Endothelial cell (in vitro differentiated cells): ENCODE measurements around the gene SLCO3A1. TPM values are rescaled to one million over a fixed set of nuclear protein-coding genes. Genes with fewer than 3 reads are reported as not detected.

ENCODE experiments used
- DNase-seq: peaks from one replicate; pipeline ENCODE4 v3.0.0; 2021; ENCODE audit warnings: low spot score
- H3K27ac Mint-ChIP-seq: one replicate; pipeline ENCODE4 v1.8.0; 2021; ENCODE audit warnings: mixed read lengths, inconsistent platforms; ENCODE audit not compliant: unreplicated experiment
- H3K27me3 Mint-ChIP-seq: one replicate; pipeline ENCODE4 v1.8.0; 2021; ENCODE audit warnings: mild to moderate bottlenecking, moderate library complexity, mixed read lengths, inconsistent platforms; ENCODE audit not compliant: unreplicated experiment
- H3K36me3 Mint-ChIP-seq: one replicate; pipeline ENCODE4 v1.8.0; 2021; ENCODE audit warnings: mild to moderate bottlenecking, low read depth, mixed read lengths, inconsistent platforms; ENCODE audit not compliant: unreplicated experiment
- H3K4me1 Mint-ChIP-seq: one replicate; pipeline ENCODE4 v1.8.0; 2021; ENCODE audit warnings: mild to moderate bottlenecking, mixed read lengths, inconsistent platforms; ENCODE audit not compliant: unreplicated experiment
- H3K4me3 Mint-ChIP-seq: one replicate; pipeline ENCODE4 v1.8.0; 2021; ENCODE audit warnings: mild to moderate bottlenecking, mixed read lengths, inconsistent platforms; ENCODE audit not compliant: unreplicated experiment
- H3K9me3 Mint-ChIP-seq: one replicate; pipeline ENCODE4 v1.8.0; 2021; ENCODE audit warnings: mixed read lengths, inconsistent platforms; ENCODE audit not compliant: unreplicated experiment
- total RNA-seq: library from RNA; stranded (reverse); fragmentation: NEBNext Ultra II Directional; extraction: Animal tissue kit (Norgen Biotek cat#: 25700); gene quantifications from one replicate; pipeline ENCODE4 v1.2.1, GENCODE V29; 2021; ENCODE audit not compliant: unreplicated experiment
- TF ChIP-seq, protein P1 (sequence below): fragments of 200-600 bp; sonication (generic); IDR thresholded peaks from one replicate; pipeline ENCODE4 v1.5.0; 2021; ENCODE audit warnings: antibody characterized with exemption; ENCODE audit not compliant: unreplicated experiment

SLCO3A1 gene
- total RNA-seq, 1 donor from 2014 or later = 30.9 TPM

DNA sequence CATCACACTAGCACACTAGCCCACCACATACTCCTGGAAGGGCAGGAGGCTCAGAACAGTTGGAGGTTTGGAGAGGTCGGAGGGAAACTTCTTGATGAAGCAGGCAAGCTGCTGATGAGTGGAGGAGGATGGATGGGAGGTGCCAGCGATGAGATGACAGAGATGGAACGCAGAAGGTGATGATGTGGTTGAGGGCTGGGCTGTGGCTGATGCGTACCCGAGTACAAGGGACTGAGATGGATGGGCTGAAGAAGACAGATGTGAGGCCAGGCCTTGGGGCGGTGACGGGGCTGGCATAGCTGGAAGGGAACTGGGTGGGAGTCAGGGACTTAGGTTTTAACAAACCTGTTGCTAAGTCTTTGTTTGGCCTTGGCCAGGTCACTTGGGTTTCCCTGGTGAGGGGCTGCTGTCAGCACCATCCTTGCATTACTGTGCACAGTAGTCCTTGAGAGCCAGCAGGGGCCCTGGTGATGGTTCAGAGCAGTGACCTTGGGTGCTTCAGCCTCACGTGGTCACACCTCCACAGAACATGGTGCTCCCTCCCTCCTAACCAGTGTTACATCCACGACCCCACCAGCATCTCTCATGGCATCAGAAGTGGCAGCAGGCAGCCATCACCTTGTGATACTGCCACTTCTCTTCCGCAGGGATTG lies 164.5 kb downstream of the SLCO3A1 start:
- Mint-ChIP-seq H3K4me3 (no peak overlapping the region), H3K27me3 (peaks cover 9% of the 10 kb centered on the region), H3K36me3 (no peaks in the 10 kb centered on the region), H3K4me1 (peaks cover 14% of the 10 kb centered on the region), H3K27ac (no peak overlapping the region), H3K9me3 (no peaks in the 10 kb centered on the region)
- TF ChIP-seq, protein P1, sequence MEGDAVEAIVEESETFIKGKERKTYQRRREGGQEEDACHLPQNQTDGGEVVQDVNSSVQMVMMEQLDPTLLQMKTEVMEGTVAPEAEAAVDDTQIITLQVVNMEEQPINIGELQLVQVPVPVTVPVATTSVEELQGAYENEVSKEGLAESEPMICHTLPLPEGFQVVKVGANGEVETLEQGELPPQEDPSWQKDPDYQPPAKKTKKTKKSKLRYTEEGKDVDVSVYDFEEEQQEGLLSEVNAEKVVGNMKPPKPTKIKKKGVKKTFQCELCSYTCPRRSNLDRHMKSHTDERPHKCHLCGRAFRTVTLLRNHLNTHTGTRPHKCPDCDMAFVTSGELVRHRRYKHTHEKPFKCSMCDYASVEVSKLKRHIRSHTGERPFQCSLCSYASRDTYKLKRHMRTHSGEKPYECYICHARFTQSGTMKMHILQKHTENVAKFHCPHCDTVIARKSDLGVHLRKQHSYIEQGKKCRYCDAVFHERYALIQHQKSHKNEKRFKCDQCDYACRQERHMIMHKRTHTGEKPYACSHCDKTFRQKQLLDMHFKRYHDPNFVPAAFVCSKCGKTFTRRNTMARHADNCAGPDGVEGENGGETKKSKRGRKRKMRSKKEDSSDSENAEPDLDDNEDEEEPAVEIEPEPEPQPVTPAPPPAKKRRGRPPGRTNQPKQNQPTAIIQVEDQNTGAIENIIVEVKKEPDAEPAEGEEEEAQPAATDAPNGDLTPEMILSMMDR = no peak
- DNase-seq = no peak

DNA sequence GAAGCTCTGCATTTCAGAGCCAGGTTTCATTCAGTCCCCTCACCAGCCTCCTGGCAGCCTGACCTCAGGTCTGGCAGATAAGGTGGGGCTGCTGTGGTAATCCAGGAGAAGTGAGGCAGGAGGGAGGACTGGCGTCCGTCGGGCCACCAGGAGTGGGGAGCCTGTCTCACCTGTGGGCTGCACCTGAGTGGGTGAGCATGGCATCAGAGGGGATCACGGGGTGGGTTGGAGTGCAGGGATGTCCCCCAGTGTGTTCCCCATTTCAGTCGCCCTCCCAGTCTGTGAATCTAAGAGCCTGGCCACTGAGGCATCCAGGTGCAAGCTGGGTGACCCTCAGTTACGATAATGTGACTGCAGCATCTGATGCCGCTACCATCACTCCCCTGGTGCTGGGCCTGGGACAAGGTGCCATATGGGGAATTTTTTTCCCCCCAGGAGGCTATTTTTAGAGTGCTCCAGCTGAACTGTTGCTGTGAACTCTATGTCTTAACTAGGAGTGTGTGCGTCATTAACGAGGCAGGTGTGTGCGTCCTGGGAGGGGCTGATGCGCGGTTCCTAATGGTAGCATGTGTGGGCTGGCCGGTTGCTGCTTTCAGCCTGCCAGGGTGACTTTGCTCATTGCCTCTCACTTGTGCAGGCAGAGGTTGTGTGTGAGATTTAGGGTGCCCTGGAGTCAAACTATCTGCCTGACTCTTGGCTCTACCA lies 165.2 kb downstream of the SLCO3A1 start:
- H3K4me1 Mint-ChIP-seq = peaks cover 14% of the 10 kb centered on the region

DNA sequence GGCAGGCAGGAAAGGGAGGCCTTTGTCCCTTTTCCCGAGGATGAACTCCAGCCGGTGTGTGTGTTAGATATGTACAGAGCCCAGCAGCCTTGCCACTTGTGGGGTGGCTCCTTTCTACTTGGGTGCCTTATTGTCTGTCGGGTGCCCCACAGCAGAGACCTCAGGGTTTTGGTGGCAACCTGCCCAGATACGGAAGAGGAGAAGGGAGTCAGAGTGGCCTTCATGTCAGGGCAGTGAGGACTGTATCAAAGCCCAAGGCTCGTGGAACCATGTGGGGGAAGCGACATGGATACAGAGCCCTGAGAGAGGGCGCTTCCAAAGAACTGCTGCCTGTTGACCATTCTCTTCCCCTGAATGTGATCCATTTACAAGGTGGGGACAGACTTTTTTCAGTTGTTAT lies 166.2 kb downstream of the SLCO3A1 start:
- no peaks in the 10 kb centered on the region for H3K9me3 Mint-ChIP-seq
- no peak for DNase-seq
- no peak overlapping the region for H3K27ac Mint-ChIP-seq
- peaks cover 14% of the 10 kb centered on the region for H3K4me1 Mint-ChIP-seq
- no peaks in the 10 kb centered on the region for H3K36me3 Mint-ChIP-seq
- TF ChIP-seq, protein P1 = no peak
- H3K27me3 Mint-ChIP-seq = peaks cover 9% of the 10 kb centered on the region
- H3K4me3 Mint-ChIP-seq = no peak overlapping the region

More for the DNA sequence above, 165.2 kb downstream of the SLCO3A1 start:
- H3K36me3 Mint-ChIP-seq = no peaks in the 10 kb centered on the region
- no peak overlapping the region for H3K27ac Mint-ChIP-seq
- peaks cover 9% of the 10 kb centered on the region for H3K27me3 Mint-ChIP-seq
- no peak overlapping the region for H3K4me3 Mint-ChIP-seq
- no peak for DNase-seq
- no peaks in the 10 kb centered on the region for H3K9me3 Mint-ChIP-seq
- TF ChIP-seq, protein P1 = no peak

DNA sequence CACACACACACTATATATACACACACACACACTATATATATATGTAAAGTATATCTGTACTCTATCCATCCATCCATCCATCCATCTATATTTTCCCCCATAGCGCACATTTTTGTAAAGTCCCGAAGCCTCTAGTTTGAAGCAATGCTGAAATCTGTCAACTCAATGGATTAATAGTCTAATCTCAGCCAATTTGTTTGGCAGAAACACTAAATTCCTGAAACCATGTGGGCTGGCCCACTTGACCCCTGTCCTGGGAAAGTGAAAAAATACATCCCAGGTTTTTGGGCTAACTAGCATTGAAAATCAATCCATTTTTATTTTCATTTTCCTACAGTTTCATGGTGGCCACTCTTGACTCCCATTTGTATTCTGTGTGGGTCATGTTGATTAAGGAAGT lies 166.7 kb downstream of the SLCO3A1 start:
- no peaks in the 10 kb centered on the region for H3K36me3 Mint-ChIP-seq
- H3K4me1 Mint-ChIP-seq = peaks cover 14% of the 10 kb centered on the region

More for the DNA sequence above, 166.7 kb downstream of the SLCO3A1 start:
- Mint-ChIP-seq H3K9me3 (no peaks in the 10 kb centered on the region), H3K27ac (no peak overlapping the region), H3K27me3 (peaks cover 9% of the 10 kb centered on the region), H3K4me3 (no peak overlapping the region)
- TF ChIP-seq, protein P1 = no peak
- no peak for DNase-seq
